HCT116 (cell line): ENCODE results near the gene ZBTB12. TPM values are rescaled to one million over a fixed set of nuclear protein-coding genes. Genes with fewer than 3 reads are reported as not detected.

ENCODE experiments used
- ATAC-seq: fragments of 200-7000 bp; cut with Tn5 transposase; 2 replicates; pipeline ENCODE4 v1.9.1; 2020; ENCODE audit warnings: mild to moderate bottlenecking, moderate library complexity
- BruUV-seq: library from RNA; stranded (reverse); fragments of 400-500 nt; replicated peaks from 2 replicates; lab custom pipeline; 2021; lab: Mats Ljungman, UMichigan
- CTCF ChIA-PET: fragments of 300-600 bp; sonication (Branson Sonifier 250); formaldehyde crosslinking; loops from one replicate; lab custom pipeline; 2021; ENCODE audit warnings: antibody characterized with exemption; lab: Charles Lee
- POLR2A ChIA-PET: fragments of 300-600, 350-600 bp; sonication (Branson Sonifier 250); formaldehyde crosslinking; loops from one replicate; lab custom pipeline; 2021; ENCODE audit warnings: antibody characterized with exemption; lab: Charles Lee
- RAD21 ChIA-PET, 2 experiments: fragments of 300-600 bp; sonication (Branson Sonifier 250); formaldehyde crosslinking; loops; one replicate each; lab custom pipeline; 2023; ENCODE audit warnings: low total read pairs in 2 of 2; ENCODE audit not compliant: uncharacterized antibody in 2 of 2, unreplicated experiment in 2 of 2, low non-redundant PET in 1 of 2; lab: Charles Lee
- DNase-seq: peaks from one replicate; pipeline ENCODE4 v3.0.0-alpha.2; 2010; ENCODE audit warnings: low read depth, low spot score
- H2AFZ ChIP-seq: fragments of 200-600 bp; shearing (Covaris generic), sonication (generic); 2 replicates; pipeline ENCODE4 v1.6.1; 2017; ENCODE audit warnings: low read depth, mixed run types, mixed read lengths, antibody characterized with exemption, low read length; ENCODE audit not compliant: poor library complexity, severe bottlenecking
- H3K27ac ChIP-seq: 2 replicates; pipeline ENCODE4 v1.5.1; 2012; ENCODE audit warnings: low read depth, low read length
- H3K27me3 ChIP-seq: fragments of 200-600 bp; sonication (generic); 2 replicates; pipeline ENCODE4 v1.6.1; 2016; ENCODE audit warnings: mixed run types, low read length, mixed read lengths; ENCODE audit not compliant: insufficient read depth
- H3K36me3 ChIP-seq, 2 experiments: fragments of 200-500 bp in 1 of 2; fragments of 200-600 bp in 1 of 2; sonication (Bioruptor generic) in 1 of 2; sonication (generic) in 1 of 2; 2 replicates each; pipeline versions ENCODE4 v1.5.1 to v1.6.1; 2014 to 2016; ENCODE audit warnings: low read length in 2 of 2, inconsistent platforms in 1 of 2, mixed read lengths in 1 of 2, mixed run types in 1 of 2; ENCODE audit not compliant: insufficient read depth in 2 of 2, control insufficient read depth in 1 of 2
- H3K4me1 ChIP-seq, 2 experiments: fragments of 200-600 bp in 1 of 2; sonication (generic) in 1 of 2; 2 replicates each; pipeline versions ENCODE4 v1.5.1 to v1.6.1; 2012 to 2017; ENCODE audit warnings: low read length in 2 of 2, inconsistent platforms in 1 of 2, mild to moderate bottlenecking in 1 of 2, mixed read lengths in 1 of 2, mixed run types in 1 of 2, moderate library complexity in 1 of 2; ENCODE audit not compliant: insufficient read depth in 2 of 2, control insufficient read depth in 1 of 2
- H3K4me2 ChIP-seq: fragments of 200-600 bp; sonication (generic); 2 replicates; pipeline ENCODE4 v1.6.1; 2017; ENCODE audit warnings: mixed run types, low read length, mixed read lengths
- H3K4me3 ChIP-seq, 2 experiments: fragments of 200-600 bp in 1 of 2; sonication (generic) in 1 of 2; replicated peaks in 1 of 2; 2 replicates each; pipeline ENCODE4 v1.5.1; 2011 to 2016; ENCODE audit warnings: low read length in 2 of 2, control low read depth in 1 of 2, low read depth in 1 of 2, mild to moderate bottlenecking in 1 of 2, mixed read lengths in 1 of 2, mixed run types in 1 of 2
- H3K79me2 ChIP-seq: fragments of 200-600 bp; sonication (generic); 2 replicates; pipeline ENCODE4 v1.6.1; 2017; ENCODE audit warnings: mild to moderate bottlenecking, mixed run types, low read length, moderate library complexity, mixed read lengths; ENCODE audit not compliant: insufficient read depth
- H3K9ac ChIP-seq: fragments of 200-600 bp; sonication (generic); 2 replicates; pipeline ENCODE4 v1.6.1; 2016; ENCODE audit warnings: low read length, mixed read lengths
- H3K9me2 ChIP-seq: fragments of 200-600 bp; sonication (generic), shearing (Covaris generic); 2 replicates; pipeline ENCODE4 v1.6.1; 2017; ENCODE audit warnings: mixed run types, mild to moderate bottlenecking, moderate library complexity; ENCODE audit not compliant: insufficient read depth
- H3K9me3 ChIP-seq, 2 experiments: fragments of 200-500 bp in 1 of 2; fragments of 200-600 bp in 1 of 2; sonication (Bioruptor generic) in 1 of 2; sonication (generic) in 1 of 2; 2 replicates each; pipeline ENCODE4 v1.6.1; 2014 to 2017; ENCODE audit warnings: low read length in 2 of 2, mixed read lengths in 2 of 2, inconsistent platforms in 1 of 2, low read depth in 1 of 2, mild to moderate bottlenecking in 1 of 2, mixed run types in 1 of 2, moderate library complexity in 1 of 2; ENCODE audit not compliant: control insufficient read depth in 1 of 2, insufficient read depth in 1 of 2
- H4K20me1 ChIP-seq: fragments of 200-600 bp; sonication (generic), shearing (Covaris generic); 2 replicates; pipeline ENCODE4 v1.6.1; 2017; ENCODE audit warnings: mixed run types, mild to moderate bottlenecking, moderate library complexity; ENCODE audit not compliant: insufficient read depth
- ATF3 ChIP-seq: IDR thresholded peaks from 2 replicates; pipeline ENCODE4 v1.6.1; 2012
- CBX3 ChIP-seq: IDR thresholded peaks from 2 replicates; pipeline ENCODE4 v1.6.1; 2012; ENCODE audit warnings: low read depth
- CEBPB ChIP-seq: IDR thresholded peaks from 2 replicates; pipeline ENCODE4 v1.6.1; 2012; ENCODE audit warnings: low read depth
- ELF1 ChIP-seq: IDR thresholded peaks from 2 replicates; pipeline ENCODE4 v1.6.1; 2012; ENCODE audit warnings: low read depth, borderline replicate concordance
- EZH2phosphoT487 ChIP-seq: fragments of 200-600 bp; IDR thresholded peaks from 2 replicates; pipeline ENCODE4 v1.6.1; 2018; ENCODE audit warnings: antibody characterized with exemption, borderline replicate concordance
- FOSL1 ChIP-seq: IDR thresholded peaks from 2 replicates; pipeline ENCODE4 v1.6.1; 2012; ENCODE audit warnings: low read depth
- JUND ChIP-seq: IDR thresholded peaks from 2 replicates; pipeline ENCODE4 v1.6.1; 2012
- POLR2AphosphoS5 ChIP-seq: IDR thresholded peaks from 2 replicates; pipeline ENCODE4 v1.6.1; 2011; ENCODE audit warnings: mild to moderate bottlenecking, low read depth, low read length, moderate library complexity
- RAD21 ChIP-seq: IDR thresholded peaks from 2 replicates; pipeline ENCODE4 v1.6.1; 2012; ENCODE audit warnings: low read depth, mild to moderate bottlenecking
- REST ChIP-seq: IDR thresholded peaks from 2 replicates; pipeline ENCODE4 v1.6.1; 2012; ENCODE audit warnings: low read depth
- SIN3A ChIP-seq: IDR thresholded peaks from 2 replicates; pipeline ENCODE4 v1.6.1; 2012; ENCODE audit warnings: low read depth
- SRF ChIP-seq: IDR thresholded peaks from 2 replicates; pipeline ENCODE4 v1.6.1; 2012; ENCODE audit warnings: low read depth
- ZFX ChIP-seq: fragments of 450-650 bp; IDR thresholded peaks from 2 replicates; pipeline ENCODE4 v1.6.1; 2017
- intact Hi-C: fragments of 100-400 bp; cut with micrococcal nuclease; formaldehyde crosslinking; loops from 2 replicates; pipeline ENCODE4 v1.10.0; 2022
- total RNA-seq: library from RNA; stranded (reverse); gene quantifications from one replicate; pipeline ENCODE4 v1.2.1, GENCODE V29; 2021; ENCODE audit not compliant: unreplicated experiment

ZBTB12 gene
- total RNA-seq, 1 experiment from 2014 or later = 10.3 TPM

- no peak for TF ChIP-seq SRF
- TF ChIP-seq RAD21 = no peak
- no peak for TF ChIP-seq ZFX
- no peak for TF ChIP-seq EZH2phosphoT487
- no peak for TF ChIP-seq ELF1
- TF ChIP-seq CEBPB = no peak
- no peak for TF ChIP-seq JUND
Measured at GRCh38 chr6:31879901-31880300, 22.0 kb downstream of the ZBTB12 start (continued).

GRCh38 chr6:31879143-31879542, 22.7 kb downstream of the ZBTB12 start:
- ChIA-PET RAD21 (no interaction called here), CTCF (no interaction called here), POLR2A (no interaction called here)
- Histone ChIP-seq H3K79me2 (no peaks in the 10 kb centered on the region), H2AFZ (no peak overlapping the region), H3K27me3 (no peaks in the 10 kb centered on the region), H3K4me2 (no peak overlapping the region), H3K9ac (no peak overlapping the region), H3K27ac (no peak overlapping the region), H3K9me3 (no peaks in the 10 kb centered on the region), H3K4me3 (no peak overlapping the region), H3K4me1 (no peaks in the 10 kb centered on the region), H3K36me3 (peaks cover 22 to 36% of the 10 kb centered on the region in 2 experiments), H3K9me2 (no peaks in the 10 kb centered on the region), H4K20me1 (no peaks in the 10 kb centered on the region)
- TF ChIP-seq CBX3 (no peak), JUND (no peak), FOSL1 (no peak), SIN3A (no peak), POLR2AphosphoS5 (no peak), CEBPB (no peak), ATF3 (no peak), REST (no peak), SRF (no peak)
- intact Hi-C loops = no loop called here
- ATAC-seq = no peak
- BruUV-seq = no TSS peak
- no peak for DNase-seq
